Measurements from ENCODE around the gene HIVEP3. TPM values are rescaled to one million over a fixed set of nuclear protein-coding genes. Genes with fewer than 3 reads are reported as not detected.

The HIVEP3 gene
- total RNA-seq, 1 experiment from 2014 or later: 0.55 TPM

- Mint-ChIP-seq H3K27me3 (ENCODE audit: low read depth) (peaks cover 6% of the 10 kb centered on the region; the same call in 1 of the 2 replicates), H3K9me3 (peaks cover 11% of the 10 kb centered on the region; the same call in 1 of the 2 replicates), H3K4me3 (no peak overlapping the region), H3K27ac (no peak overlapping the region), H3K4me1 (peaks cover 9% of the 10 kb centered on the region), H3K36me3 (no peaks in the 10 kb centered on the region)
- TF ChIP-seq KAT7 (CRISPR knock-in tag; IDR thresholded peaks at IDR 0.05; ENCODE audit: borderline replicate concordance) (no peak), ZNF416 (CRISPR knock-in tag; IDR thresholded peaks at IDR 0.05) (no peak), ZNF512 (CRISPR knock-in tag; IDR thresholded peaks at IDR 0.05; ENCODE audit: borderline replicate concordance) (no peak), CREB1 (CRISPR knock-in tag; IDR thresholded peaks at IDR 0.05) (no peak), ZNF219 (CRISPR knock-in tag; IDR thresholded peaks at IDR 0.05; ENCODE audit: borderline replicate concordance) (no peak), TP53 (CRISPR knock-in tag; IDR thresholded peaks at IDR 0.05) (no peak), ZNF121 (CRISPR knock-in tag; IDR thresholded peaks at IDR 0.05) (no peak)
- ChIA-PET CTCF (no interaction called here), POLR2A (no interaction called here)
- DNase-seq (ENCODE audit: low spot score) (no peak), ATAC-seq (no peak)
Observed at GRCh38 chr1:41935226-41935625, 16.5 kb upstream of the HIVEP3 start.

GRCh38 chr1:41933106-41933505 is 14.4 kb upstream of the HIVEP3 start:
- DNase-seq (ENCODE audit: low spot score) (no peak), ATAC-seq (no peak)
- peaks cover 9% of the 10 kb centered on the region for H3K4me1 Mint-ChIP-seq
- TF ChIP-seq ZNF281 (CRISPR knock-in tag; IDR thresholded peaks at IDR 0.05) (no peak), ATF6 (CRISPR knock-in tag; IDR thresholded peaks at IDR 0.05) (no peak), JUN (CRISPR knock-in tag; IDR thresholded peaks at IDR 0.05) (no peak), NFYB (CRISPR knock-in tag; conservative IDR thresholded peaks at IDR 0.05; ENCODE audit: low read depth) (no peak), ZBTB43 (CRISPR knock-in tag; IDR thresholded peaks at IDR 0.05) (no peak)
- CTCF ChIA-PET: no interaction called here
- peaks cover 14% of the 10 kb centered on the region; the same call in 1 of the 2 replicates for H3K9me3 Mint-ChIP-seq
- POLR2A ChIA-PET: no interaction called here
- H3K27ac Mint-ChIP-seq: no peak overlapping the region
- no peaks in the 10 kb centered on the region for H3K36me3 Mint-ChIP-seq
- peaks cover 4% of the 10 kb centered on the region; the same call in 1 of the 2 replicates for H3K27me3 Mint-ChIP-seq (ENCODE audit: low read depth)
- H3K4me3 Mint-ChIP-seq: no peak overlapping the region

GRCh38 chr1:41931578-41931977 is 12.9 kb upstream of the HIVEP3 start:
- TF ChIP-seq ZBTB43 (CRISPR knock-in tag; IDR thresholded peaks at IDR 0.05): no peak
- Mint-ChIP-seq H3K36me3 (no peaks in the 10 kb centered on the region), H3K9me3 (peaks cover 14% of the 10 kb centered on the region; the same call in 1 of the 2 replicates), H3K27ac (no peak overlapping the region), H3K27me3 (ENCODE audit: low read depth) (peaks cover 4% of the 10 kb centered on the region; the same call in 1 of the 2 replicates), H3K4me3 (no peak overlapping the region), H3K4me1 (peaks cover 9% of the 10 kb centered on the region)
- DNase-seq (ENCODE audit: low spot score) (no peak), ATAC-seq (no peak)
- CTCF ChIA-PET: no interaction called here
- POLR2A ChIA-PET: no interaction called here

Measured in WTC11 (cell line).